Endothelial cell of umbilical vein (primary cell): Measurements from ENCODE around the gene SEC22B. TPM values are rescaled to one million over a fixed set of nuclear protein-coding genes. Genes with fewer than 3 reads are reported as not detected.
"Not testable (repeated sequence)": the region's sequence is repeated elsewhere in the genome, so short reads cannot be mapped to it uniquely, and the experiment has no call there.

Source experiments
- BruUV-seq: library from RNA; stranded (reverse); fragments of 400-500 nt; replicated peaks from 2 replicates; lab custom pipeline; 2021; lab: Mats Ljungman, UMichigan
- CTCF ChIA-PET: fragments of 300-600, 350-600 bp; sonication (Branson Sonifier 250); formaldehyde crosslinking; loops from one replicate; lab custom pipeline; 2021; ENCODE audit warnings: antibody characterized with exemption, inconsistent platforms; lab: Charles Lee
- POLR2A ChIA-PET: fragments of 300-600, 350-600 bp; sonication (Branson Sonifier 250); formaldehyde crosslinking; loops from one replicate; lab custom pipeline; 2021; ENCODE audit warnings: antibody characterized with exemption, inconsistent platforms; lab: Charles Lee
- DNase-seq: peaks from one replicate; pipeline ENCODE4 v3.0.0-alpha.2; 2011; ENCODE audit warnings: low read depth, low spot score
- FAIRE-seq: peaks from 2 replicates; lab custom pipeline; 2011; peaks lifted over from hg19 to GRCh38; lab: Jason Lieb, UNC
- H2AFZ ChIP-seq: 2 replicates; pipeline ENCODE4 v1.6.0; 2012; ENCODE audit warnings: low read depth, low read length, control low read depth, inconsistent platforms
- H3K27ac ChIP-seq: 2 replicates; pipeline ENCODE4 v1.5.1; 2011; ENCODE audit warnings: low read depth, mild to moderate bottlenecking, control low read depth, low read length, moderate library complexity; ENCODE audit not compliant: insufficient read depth
- H3K27me3 ChIP-seq, 2 experiments: 2 replicates each; pipeline versions ENCODE4 v1.6.0 to v1.6.1; 2011; ENCODE audit warnings: low read length in 2 of 2, mixed read lengths in 1 of 2; ENCODE audit not compliant: control insufficient read depth in 2 of 2, insufficient read depth in 2 of 2
- H3K36me3 ChIP-seq, 2 experiments: 2 replicates in 1 of 2; 3 replicates in 1 of 2; pipeline ENCODE4 v1.5.1; 2011; ENCODE audit warnings: low read length in 2 of 2, mild to moderate bottlenecking in 1 of 2, moderate library complexity in 1 of 2; ENCODE audit not compliant: control insufficient read depth in 2 of 2, insufficient read depth in 2 of 2; ENCODE audit errors: extremely low read depth in 1 of 2
- H3K4me1 ChIP-seq: 3 replicates; pipeline ENCODE4 v1.5.1; 2011; ENCODE audit warnings: mild to moderate bottlenecking, low read length; ENCODE audit not compliant: control insufficient read depth, insufficient read depth; ENCODE audit errors: extremely low read depth
- H3K4me2 ChIP-seq: 2 replicates; pipeline ENCODE4 v1.6.1; 2011; ENCODE audit warnings: low read length, control low read depth, mixed read lengths; ENCODE audit not compliant: insufficient read depth
- H3K4me3 ChIP-seq, 3 experiments: fragments of 200-600 bp in 1 of 3; sonication (generic), shearing (Covaris generic) in 1 of 3; replicated peaks in 1 of 3; 2 replicates each; pipeline ENCODE4 v1.5.1; 2011 to 2016; ENCODE audit warnings: control low read depth in 3 of 3, low read length in 3 of 3, mild to moderate bottlenecking in 2 of 3, inconsistent platforms in 1 of 3, low read depth in 1 of 3, moderate library complexity in 1 of 3; ENCODE audit not compliant: insufficient read depth in 1 of 3
- H3K79me2 ChIP-seq: 2 replicates; pipeline ENCODE4 v1.6.0; 2012; ENCODE audit warnings: low read length, inconsistent platforms; ENCODE audit not compliant: control insufficient read depth, insufficient read depth
- H3K9ac ChIP-seq: replicated peaks from 2 replicates; pipeline ENCODE3; 2011; ENCODE audit warnings: low read length, control low read depth; ENCODE audit not compliant: insufficient read depth; ENCODE audit errors: extremely low read depth
- H3K9me1 ChIP-seq: replicated peaks from 3 replicates; pipeline ENCODE4 v1.6.0; 2011; ENCODE audit warnings: mild to moderate bottlenecking, low read length; ENCODE audit not compliant: control insufficient read depth, insufficient read depth; ENCODE audit errors: extremely low read depth
- H3K9me3 ChIP-seq: replicated peaks from 2 replicates; pipeline ENCODE4 v1.5.1; 2012; ENCODE audit warnings: low read length, inconsistent platforms; ENCODE audit not compliant: control insufficient read depth, insufficient read depth
- H4K20me1 ChIP-seq: replicated peaks from 2 replicates; pipeline ENCODE3; 2011; ENCODE audit warnings: mild to moderate bottlenecking, low read length; ENCODE audit not compliant: control insufficient read depth, insufficient read depth; ENCODE audit errors: extremely low read depth
- dilution Hi-C: fragments of 300-500 bp; cut with MboI; formaldehyde crosslinking; loops from one replicate; pipeline ENCODE4 v1.15.0; 2019; ENCODE audit warnings: low sequenced_read_pairs; ENCODE audit not compliant: extremely low pct_ligation_motif_present
- intact Hi-C: fragments of 100-400 bp; cut with micrococcal nuclease; formaldehyde crosslinking; loops from one replicate; pipeline ENCODE4 v1.10.0; 2022
- polyA plus RNA-seq, 4 experiments: library from polyadenylated mRNA; depleted of rRNA in 3 of 4; stranded (reverse) in 3 of 4; unstranded in 1 of 4; fragments of >200 nt; gene quantifications; 2 replicates each; pipeline versions ENCODE4 v1.2.1 to v1.2.3, GENCODE V29; 2011 to 2012; ENCODE audit warnings: missing spikeins in 1 of 4
- small RNA-seq: library from RNA; depleted of rRNA; stranded (forward); fragments of <200 nt; gene quantifications from one replicate; pipeline ENCODE3, GENCODE V24; 2012; ENCODE audit warnings: low replicate concordance, low read depth; ENCODE audit not compliant: insufficient read depth, insufficient read length
- total RNA-seq: library from RNA; stranded (reverse); gene quantifications from 2 replicates; pipeline ENCODE4 v1.2.3, GENCODE V29; 2021

The SEC22B gene
- total and polyA plus RNA-seq, 2 donors (not counting 3 experiments of a cell fraction or from before 2014, with no cell fraction given): 14.2 to 27.3 TPM

GRCh38 chr1:120105288-120105687, 71.0 kb downstream of the SEC22B start:
- H3K27ac ChIP-seq, H4K20me1 ChIP-seq, H3K4me3 ChIP-seq, H3K36me3 ChIP-seq, H3K4me2 ChIP-seq, H3K27me3 ChIP-seq, intact Hi-C loops, CTCF ChIA-PET, POLR2A ChIA-PET, H3K9ac ChIP-seq, H3K9me3 ChIP-seq, H3K9me1 ChIP-seq, dilution Hi-C loops, H2AFZ ChIP-seq, H3K79me2 ChIP-seq, H3K4me1 ChIP-seq, BruUV-seq, DNase-seq: not testable (repeated sequence)
- peak; percentile 67 for FAIRE-seq

GRCh38 chr1:120103768-120104167, 72.6 kb downstream of the SEC22B start:
- H3K4me3 ChIP-seq, H4K20me1 ChIP-seq, H3K9me3 ChIP-seq, DNase-seq, H3K36me3 ChIP-seq, H3K27ac ChIP-seq, H3K9me1 ChIP-seq, H3K9ac ChIP-seq, H2AFZ ChIP-seq, dilution Hi-C loops, BruUV-seq, H3K4me1 ChIP-seq, CTCF ChIA-PET, intact Hi-C loops, FAIRE-seq, H3K79me2 ChIP-seq, H3K4me2 ChIP-seq, POLR2A ChIA-PET, H3K27me3 ChIP-seq: not testable (repeated sequence)

GRCh38 chr1:120101593-120101992, 74.7 kb downstream of the SEC22B start:
- H3K79me2 ChIP-seq, intact Hi-C loops, H2AFZ ChIP-seq, H3K4me3 ChIP-seq, POLR2A ChIA-PET, H3K9me3 ChIP-seq, H3K36me3 ChIP-seq, H4K20me1 ChIP-seq, dilution Hi-C loops, H3K4me1 ChIP-seq, H3K27me3 ChIP-seq, H3K4me2 ChIP-seq, BruUV-seq, CTCF ChIA-PET, FAIRE-seq, H3K27ac ChIP-seq, DNase-seq, H3K9ac ChIP-seq, H3K9me1 ChIP-seq: not testable (repeated sequence)

Small RNA genes lying within 50 kb of the gene (small RNA-seq; reads per million reads assigned to genes)
- gene RNU6-465P: not detected

Other genes starting within 250 kb of the SEC22B start
- 47.6 and 49.1 TPM in 2 replicates for gene NOTCH2, start 106.9 kb downstream of the SEC22B start, total RNA-seq
- 12.3 and 14.3 TPM in 2 replicates for gene NOTCH2, start 106.9 kb downstream of the SEC22B start, polyA plus RNA-seq
- gene NBPF8, start 238.5 kb upstream of the SEC22B start, total RNA-seq: 10.5 and 15.7 TPM in 2 replicates
- gene NBPF8, start 238.5 kb upstream of the SEC22B start, polyA plus RNA-seq: 21.1 and 21.9 TPM in 2 replicates